Fibroblast of lung (primary cell): ENCODE data around the gene KIRREL3.

Experiments
- CTCF ChIP-seq, 2 donors: IDR thresholded peaks in 1 of 2; conservative IDR thresholded peaks in 1 of 2; 1 replicate in 1 of 2; 2 replicates in 1 of 2; pipeline ENCODE4 v1.5.1; 2011 to 2012; ENCODE audit warnings: low read length in 2 of 2, control low read depth in 1 of 2, inconsistent platforms in 1 of 2, low read depth in 1 of 2, mild to moderate bottlenecking in 1 of 2
- EZH2 ChIP-seq: IDR thresholded peaks from 2 replicates; pipeline ENCODE4 v1.5.1; 2012; ENCODE audit warnings: low read length, control low read depth, mild to moderate bottlenecking; ENCODE audit errors: missing control alignments

DNA sequence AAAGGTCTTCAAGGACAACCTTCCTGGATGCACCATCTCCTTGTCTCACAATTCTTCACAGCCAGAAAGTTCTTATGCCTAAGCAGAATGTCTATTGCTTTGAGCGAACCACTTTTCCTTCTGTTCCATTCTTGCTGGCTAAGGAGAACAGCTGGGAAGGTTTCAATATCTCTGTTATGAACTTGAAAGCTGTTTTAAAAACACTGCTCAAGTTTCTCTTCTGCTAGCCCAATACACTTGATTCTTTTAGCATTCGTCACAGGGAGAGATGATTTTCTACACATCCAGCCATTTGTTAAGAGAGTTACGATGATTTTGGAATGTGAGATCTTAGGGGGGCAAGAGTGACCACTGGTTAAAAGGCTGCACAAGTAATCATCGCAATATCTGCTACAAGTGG is 249.3 kb downstream of the KIRREL3 start:
- TF ChIP-seq CTCF (conservative IDR thresholded peaks at IDR 0.05 in 1 of 2, IDR thresholded peaks at IDR 0.05 in 1 of 2; ENCODE audit: low read depth in 1 of 2, low read length in 2 of 2) (no peak), EZH2 (no peak)
